Measurements from ENCODE around the gene AREL1.

AREL1 gene

DNA sequence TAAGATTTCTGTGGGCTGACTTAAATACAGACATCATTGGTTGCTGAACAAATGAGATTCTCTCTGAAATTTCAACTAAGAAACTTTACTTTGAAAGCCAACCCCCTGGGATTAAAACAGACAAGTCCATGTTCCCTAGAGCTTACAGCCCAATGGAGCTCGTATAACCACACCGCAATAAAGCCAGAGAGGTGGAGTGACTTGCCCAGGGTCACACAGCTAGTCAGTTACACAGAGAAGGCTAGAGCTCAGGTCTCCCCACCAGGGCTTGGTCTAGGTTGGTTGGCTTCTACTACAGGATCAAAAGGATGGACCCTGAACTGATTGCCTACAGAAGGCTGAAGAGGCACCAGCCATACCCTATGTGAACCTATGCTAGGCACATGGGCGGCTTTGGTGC lies 92.0 kb downstream of the AREL1 start:
- no peak for DNase-seq (ENCODE audit: low read depth)
- no peak for TF ChIP-seq CTCF (IDR thresholded peaks at IDR 0.05; ENCODE audit: low read depth, low read length, missing control alignments)
- H3K4me3 ChIP-seq (ENCODE audit: low read depth, low read length) = no peak overlapping the region

DNA sequence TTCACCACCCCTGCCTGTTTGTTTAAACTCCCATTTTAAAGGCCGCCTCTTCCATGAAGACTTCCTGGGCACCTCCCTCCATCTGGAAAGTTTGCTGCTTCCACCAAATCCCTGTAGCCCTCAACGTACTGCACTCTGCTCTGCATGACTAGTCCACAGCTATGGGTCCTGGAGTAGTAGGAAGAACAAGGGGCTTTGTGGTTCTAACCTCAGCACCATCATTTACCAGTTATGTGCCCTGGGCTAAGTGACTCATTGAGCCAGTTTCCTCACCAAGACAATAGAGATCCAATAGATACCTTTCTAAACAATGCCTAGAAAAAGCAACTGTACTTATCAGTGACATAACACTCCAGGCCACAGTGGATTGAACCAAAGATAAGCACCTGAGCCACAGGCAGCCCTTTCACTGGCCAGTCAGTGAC lies 92.4 kb downstream of the AREL1 start:
- no peak for DNase-seq (ENCODE audit: low read depth)
- H3K4me3 ChIP-seq (ENCODE audit: low read depth, low read length) = no peak overlapping the region

GRCh38 chr14:74619672-74620131 lies 93.2 kb downstream of the AREL1 start:
- H3K4me3 ChIP-seq (ENCODE audit: low read depth, low read length) = no peak overlapping the region
- no peak for DNase-seq (ENCODE audit: low read depth)
- no peak for TF ChIP-seq CTCF (IDR thresholded peaks at IDR 0.05; ENCODE audit: low read depth, low read length, missing control alignments)

More for the DNA sequence above, 92.4 kb downstream of the AREL1 start:
- TF ChIP-seq CTCF (IDR thresholded peaks at IDR 0.05; ENCODE audit: low read depth, low read length, missing control alignments) = no peak

DNA sequence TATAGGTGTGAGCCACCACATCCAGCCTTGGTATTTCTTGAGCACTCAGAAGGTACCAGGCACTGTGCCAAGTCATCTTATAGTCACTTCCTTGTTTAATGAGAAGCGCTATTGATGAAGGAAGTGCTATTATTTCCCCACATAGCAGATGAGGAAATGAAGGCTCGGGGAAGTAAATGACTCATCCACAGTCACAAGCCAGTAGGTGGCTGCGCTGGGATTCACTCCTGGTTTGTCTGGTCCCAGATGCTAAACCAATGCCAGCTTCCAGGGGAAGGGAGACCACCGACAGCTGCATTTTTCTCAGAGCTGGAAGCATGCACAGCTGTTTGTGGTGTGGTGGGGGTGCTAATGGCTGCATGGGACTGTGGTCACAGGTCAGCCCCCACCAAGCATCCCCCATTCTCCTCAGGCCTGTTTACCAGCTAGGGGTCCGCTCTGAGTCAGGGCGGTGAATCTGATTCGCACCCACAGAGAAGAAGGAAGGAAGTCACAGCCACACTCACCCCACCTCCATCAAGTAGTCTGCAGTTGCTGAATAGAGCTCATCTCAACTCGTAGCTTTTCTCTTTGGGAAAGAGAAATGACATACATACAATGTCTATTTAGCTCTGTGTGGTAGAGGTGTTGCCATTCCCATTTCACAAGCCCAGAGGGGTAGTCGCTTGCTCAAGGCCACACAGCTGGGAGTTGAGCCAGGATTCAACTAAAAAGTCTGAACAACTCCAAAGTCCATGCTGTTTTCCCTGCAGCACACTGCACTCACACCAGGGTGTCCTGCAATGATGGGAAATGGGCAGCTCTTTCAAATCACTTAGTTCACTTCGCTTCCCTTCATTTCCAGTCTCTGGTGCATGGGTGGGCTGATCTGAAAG lies 94.6 kb downstream of the AREL1 start:
- DNase-seq (ENCODE audit: low read depth) = no peak
- H3K4me3 ChIP-seq (ENCODE audit: low read depth, low read length) = no peak overlapping the region
- TF ChIP-seq CTCF (IDR thresholded peaks at IDR 0.05; ENCODE audit: low read depth, low read length, missing control alignments) = no peak

DNA sequence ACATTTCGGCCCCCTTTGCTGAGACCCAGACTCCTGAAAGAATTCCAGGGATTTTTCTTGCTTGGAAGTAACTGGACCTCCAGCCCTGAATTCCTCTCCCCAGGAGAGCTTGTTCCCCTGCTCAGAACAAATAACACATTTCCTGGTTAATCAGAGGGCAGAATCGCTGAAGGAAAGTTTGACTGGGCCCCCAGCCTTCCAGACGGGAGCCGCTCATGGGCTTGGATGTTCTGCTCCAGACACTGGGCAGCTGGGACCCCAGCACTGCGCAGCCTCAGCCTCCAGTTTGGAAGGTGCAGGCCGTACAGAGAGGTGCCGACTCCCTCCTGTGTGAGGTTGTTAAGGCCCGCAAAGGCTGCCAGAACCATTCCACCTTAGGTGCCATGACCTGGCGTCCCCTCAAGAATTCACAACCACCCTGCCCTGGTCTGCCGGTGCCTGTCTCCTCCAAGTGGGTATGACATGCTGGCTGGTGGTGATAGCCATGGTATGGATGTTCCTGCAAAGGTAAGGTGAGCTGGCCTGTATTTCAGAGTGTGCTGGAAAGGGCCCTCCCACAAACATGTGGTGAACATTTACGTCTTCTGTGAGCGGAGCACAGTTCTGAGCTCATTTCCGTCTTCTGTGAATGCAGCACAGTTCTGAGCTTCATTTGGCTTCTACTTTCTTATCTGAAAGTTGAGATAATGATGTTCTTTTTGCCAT lies 95.7 kb downstream of the AREL1 start:
- H3K4me3 ChIP-seq (ENCODE audit: low read depth, low read length) = no peak overlapping the region
- no peak for DNase-seq (ENCODE audit: low read depth)
- TF ChIP-seq CTCF (IDR thresholded peaks at IDR 0.05; ENCODE audit: low read depth, low read length, missing control alignments) = no peak

GRCh38 chr14:74616507-74616906 lies 96.4 kb downstream of the AREL1 start:
- H3K4me3 ChIP-seq (ENCODE audit: low read depth, low read length) = no peak overlapping the region
- DNase-seq (ENCODE audit: low read depth) = no peak
- no peak for TF ChIP-seq CTCF (IDR thresholded peaks at IDR 0.05; ENCODE audit: low read depth, low read length, missing control alignments)

Measured in GM12864 (cell line).